ENCODE data around the gene TNF. TPM values are rescaled to one million over a fixed set of nuclear protein-coding genes. Genes with fewer than 3 reads are reported as not detected.

The TNF gene
- total and polyA plus RNA-seq, 2 of the 13 experiments (the other 11 are each of a cell fraction or from before 2014, with no cell fraction given) = not detected

DNA sequence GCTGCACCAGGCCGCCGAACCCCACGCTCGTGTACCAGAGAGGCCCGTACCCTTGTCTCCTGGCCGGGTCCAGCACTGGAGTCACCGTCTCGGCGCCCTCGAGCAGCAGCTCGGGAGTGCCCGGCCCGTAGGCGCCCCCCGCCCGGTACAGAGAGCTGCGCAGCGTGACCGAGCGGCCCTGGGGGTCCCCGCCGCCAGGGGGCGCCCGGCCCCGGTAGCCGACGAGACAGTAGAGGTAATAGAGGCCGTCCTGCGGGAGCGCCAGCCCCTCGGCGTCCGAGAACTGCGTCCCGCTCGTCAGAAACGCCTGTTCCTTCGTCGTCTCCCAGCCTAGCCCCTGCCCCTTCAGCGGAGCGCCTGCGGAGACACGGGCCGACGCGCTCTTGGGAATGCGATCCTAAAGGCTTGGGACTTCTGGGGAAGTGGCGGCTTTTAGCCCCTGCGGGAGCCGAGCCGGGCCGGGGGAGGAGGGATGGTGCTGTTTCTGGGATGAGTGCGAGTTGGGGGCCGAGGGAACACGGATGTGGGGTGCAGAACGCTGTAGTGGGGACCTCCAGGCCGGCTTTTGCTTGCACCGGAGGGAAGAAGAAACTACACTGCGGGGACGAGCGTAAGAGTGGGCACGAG is 5.6 kb downstream of the TNF start (continued):
- TF ChIP-seq MTERF4 (CRISPR knock-in tag; IDR thresholded peaks at IDR 0.05) (0 out of 2 replicates have a peak, but pooled peaks have one; percentile 84), ZNF841 (CRISPR knock-in tag; IDR thresholded peaks at IDR 0.05; ENCODE audit: borderline replicate concordance) (0 out of 2 replicates have a peak, but pooled peaks have one; percentile 50), RBM22 (optimal IDR thresholded peaks at IDR 0.05; ENCODE audit: low read length) (no peak), ZNF678 (CRISPR knock-in tag; IDR thresholded peaks at IDR 0.05) (peak; percentile 89; the same call in 1 of the 2 replicates), ZNF251 (CRISPR knock-in tag; IDR thresholded peaks at IDR 0.05) (no peak), ATF1 (CRISPR knock-in tag; IDR thresholded peaks at IDR 0.05) (no peak), ATRX (CRISPR knock-in tag; IDR thresholded peaks at IDR 0.05; ENCODE audit: borderline replicate concordance) (no peak), MTA3 (CRISPR knock-in tag; IDR thresholded peaks at IDR 0.05) (no peak), ZNF766 (CRISPR knock-in tag; IDR thresholded peaks at IDR 0.05; ENCODE audit: borderline replicate concordance) (peak; percentile 89; the same call in 1 of the 2 replicates), IRX3 (CRISPR knock-in tag; IDR thresholded peaks at IDR 0.05; ENCODE audit: borderline replicate concordance, low read depth) (no peak)
- TF ChIP-seq, protein P1, sequence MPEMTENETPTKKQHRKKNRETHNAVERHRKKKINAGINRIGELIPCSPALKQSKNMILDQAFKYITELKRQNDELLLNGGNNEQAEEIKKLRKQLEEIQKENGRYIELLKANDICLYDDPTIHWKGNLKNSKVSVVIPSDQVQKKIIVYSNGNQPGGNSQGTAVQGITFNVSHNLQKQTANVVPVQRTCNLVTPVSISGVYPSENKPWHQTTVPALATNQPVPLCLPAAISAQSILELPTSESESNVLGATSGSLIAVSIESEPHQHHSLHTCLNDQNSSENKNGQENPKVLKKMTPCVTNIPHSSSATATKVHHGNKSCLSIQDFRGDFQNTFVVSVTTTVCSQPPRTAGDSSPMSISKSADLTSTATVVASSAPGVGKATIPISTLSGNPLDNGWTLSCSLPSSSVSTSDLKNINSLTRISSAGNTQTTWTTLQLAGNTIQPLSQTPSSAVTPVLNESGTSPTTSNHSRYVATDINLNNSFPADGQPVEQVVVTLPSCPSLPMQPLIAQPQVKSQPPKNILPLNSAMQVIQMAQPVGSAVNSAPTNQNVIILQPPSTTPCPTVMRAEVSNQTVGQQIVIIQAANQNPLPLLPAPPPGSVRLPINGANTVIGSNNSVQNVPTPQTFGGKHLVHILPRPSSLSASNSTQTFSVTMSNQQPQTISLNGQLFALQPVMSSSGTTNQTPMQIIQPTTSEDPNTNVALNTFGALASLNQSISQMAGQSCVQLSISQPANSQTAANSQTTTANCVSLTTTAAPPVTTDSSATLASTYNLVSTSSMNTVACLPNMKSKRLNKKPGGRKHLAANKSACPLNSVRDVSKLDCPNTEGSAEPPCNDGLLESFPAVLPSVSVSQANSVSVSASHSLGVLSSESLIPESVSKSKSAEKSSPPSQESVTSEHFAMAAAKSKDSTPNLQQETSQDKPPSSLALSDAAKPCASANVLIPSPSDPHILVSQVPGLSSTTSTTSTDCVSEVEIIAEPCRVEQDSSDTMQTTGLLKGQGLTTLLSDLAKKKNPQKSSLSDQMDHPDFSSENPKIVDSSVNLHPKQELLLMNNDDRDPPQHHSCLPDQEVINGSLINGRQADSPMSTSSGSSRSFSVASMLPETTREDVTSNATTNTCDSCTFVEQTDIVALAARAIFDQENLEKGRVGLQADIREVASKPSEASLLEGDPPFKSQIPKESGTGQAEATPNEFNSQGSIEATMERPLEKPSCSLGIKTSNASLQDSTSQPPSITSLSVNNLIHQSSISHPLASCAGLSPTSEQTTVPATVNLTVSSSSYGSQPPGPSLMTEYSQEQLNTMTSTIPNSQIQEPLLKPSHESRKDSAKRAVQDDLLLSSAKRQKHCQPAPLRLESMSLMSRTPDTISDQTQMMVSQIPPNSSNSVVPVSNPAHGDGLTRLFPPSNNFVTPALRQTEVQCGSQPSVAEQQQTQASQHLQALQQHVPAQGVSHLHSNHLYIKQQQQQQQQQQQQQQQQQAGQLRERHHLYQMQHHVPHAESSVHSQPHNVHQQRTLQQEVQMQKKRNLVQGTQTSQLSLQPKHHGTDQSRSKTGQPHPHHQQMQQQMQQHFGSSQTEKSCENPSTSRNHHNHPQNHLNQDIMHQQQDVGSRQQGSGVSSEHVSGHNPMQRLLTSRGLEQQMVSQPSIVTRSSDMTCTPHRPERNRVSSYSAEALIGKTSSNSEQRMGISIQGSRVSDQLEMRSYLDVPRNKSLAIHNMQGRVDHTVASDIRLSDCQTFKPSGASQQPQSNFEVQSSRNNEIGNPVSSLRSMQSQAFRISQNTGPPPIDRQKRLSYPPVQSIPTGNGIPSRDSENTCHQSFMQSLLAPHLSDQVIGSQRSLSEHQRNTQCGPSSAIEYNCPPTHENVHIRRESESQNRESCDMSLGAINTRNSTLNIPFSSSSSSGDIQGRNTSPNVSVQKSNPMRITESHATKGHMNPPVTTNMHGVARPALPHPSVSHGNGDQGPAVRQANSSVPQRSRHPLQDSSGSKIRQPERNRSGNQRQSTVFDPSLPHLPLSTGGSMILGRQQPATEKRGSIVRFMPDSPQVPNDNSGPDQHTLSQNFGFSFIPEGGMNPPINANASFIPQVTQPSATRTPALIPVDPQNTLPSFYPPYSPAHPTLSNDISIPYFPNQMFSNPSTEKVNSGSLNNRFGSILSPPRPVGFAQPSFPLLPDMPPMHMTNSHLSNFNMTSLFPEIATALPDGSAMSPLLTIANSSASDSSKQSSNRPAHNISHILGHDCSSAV (CRISPR knock-in tag; IDR thresholded peaks at IDR 0.05; ENCODE audit: borderline replicate concordance) = no peak
- TF ChIP-seq, protein P2, sequence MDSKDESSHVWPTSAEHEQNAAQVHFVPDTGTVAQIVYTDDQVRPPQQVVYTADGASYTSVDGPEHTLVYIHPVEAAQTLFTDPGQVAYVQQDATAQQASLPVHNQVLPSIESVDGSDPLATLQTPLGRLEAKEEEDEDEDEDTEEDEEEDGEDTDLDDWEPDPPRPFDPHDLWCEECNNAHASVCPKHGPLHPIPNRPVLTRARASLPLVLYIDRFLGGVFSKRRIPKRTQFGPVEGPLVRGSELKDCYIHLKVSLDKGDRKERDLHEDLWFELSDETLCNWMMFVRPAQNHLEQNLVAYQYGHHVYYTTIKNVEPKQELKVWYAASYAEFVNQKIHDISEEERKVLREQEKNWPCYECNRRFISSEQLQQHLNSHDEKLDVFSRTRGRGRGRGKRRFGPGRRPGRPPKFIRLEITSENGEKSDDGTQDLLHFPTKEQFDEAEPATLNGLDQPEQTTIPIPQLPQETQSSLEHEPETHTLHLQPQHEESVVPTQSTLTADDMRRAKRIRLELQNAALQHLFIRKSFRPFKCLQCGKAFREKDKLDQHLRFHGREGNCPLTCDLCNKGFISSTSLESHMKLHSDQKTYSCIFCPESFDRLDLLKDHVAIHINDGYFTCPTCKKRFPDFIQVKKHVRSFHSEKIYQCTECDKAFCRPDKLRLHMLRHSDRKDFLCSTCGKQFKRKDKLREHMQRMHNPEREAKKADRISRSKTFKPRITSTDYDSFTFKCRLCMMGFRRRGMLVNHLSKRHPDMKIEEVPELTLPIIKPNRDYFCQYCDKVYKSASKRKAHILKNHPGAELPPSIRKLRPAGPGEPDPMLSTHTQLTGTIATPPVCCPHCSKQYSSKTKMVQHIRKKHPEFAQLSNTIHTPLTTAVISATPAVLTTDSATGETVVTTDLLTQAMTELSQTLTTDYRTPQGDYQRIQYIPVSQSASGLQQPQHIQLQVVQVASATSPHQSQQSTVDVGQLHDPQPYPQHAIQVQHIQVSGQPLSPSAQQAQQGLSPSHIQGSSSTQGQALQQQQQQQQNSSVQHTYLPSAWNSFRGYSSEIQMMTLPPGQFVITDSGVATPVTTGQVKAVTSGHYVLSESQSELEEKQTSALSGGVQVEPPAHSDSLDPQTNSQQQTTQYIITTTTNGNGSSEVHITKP (CRISPR knock-in tag; IDR thresholded peaks at IDR 0.05; ENCODE audit: low read depth) = no peak
- TF ChIP-seq, protein P3, sequence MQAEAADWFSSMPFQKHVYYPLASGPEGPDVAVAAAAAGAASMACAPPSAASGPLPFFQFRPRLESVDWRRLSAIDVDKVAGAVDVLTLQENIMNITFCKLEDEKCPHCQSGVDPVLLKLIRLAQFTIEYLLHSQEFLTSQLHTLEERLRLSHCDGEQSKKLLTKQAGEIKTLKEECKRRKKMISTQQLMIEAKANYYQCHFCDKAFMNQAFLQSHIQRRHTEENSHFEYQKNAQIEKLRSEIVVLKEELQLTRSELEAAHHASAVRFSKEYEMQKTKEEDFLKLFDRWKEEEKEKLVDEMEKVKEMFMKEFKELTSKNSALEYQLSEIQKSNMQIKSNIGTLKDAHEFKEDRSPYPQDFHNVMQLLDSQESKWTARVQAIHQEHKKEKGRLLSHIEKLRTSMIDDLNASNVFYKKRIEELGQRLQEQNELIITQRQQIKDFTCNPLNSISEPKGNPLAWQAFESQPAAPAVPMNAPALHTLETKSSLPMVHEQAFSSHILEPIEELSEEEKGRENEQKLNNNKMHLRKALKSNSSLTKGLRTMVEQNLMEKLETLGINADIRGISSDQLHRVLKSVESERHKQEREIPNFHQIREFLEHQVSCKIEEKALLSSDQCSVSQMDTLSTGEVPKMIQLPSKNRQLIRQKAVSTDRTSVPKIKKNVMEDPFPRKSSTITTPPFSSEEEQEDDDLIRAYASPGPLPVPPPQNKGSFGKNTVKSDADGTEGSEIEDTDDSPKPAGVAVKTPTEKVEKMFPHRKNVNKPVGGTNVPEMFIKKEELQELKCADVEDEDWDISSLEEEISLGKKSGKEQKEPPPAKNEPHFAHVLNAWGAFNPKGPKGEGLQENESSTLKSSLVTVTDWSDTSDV (CRISPR knock-in tag; IDR thresholded peaks at IDR 0.05) = no peak
